Suppressor macrophage treated with lipopolysaccharide for 1 hour (primary cell): ENCODE results near the gene CD28.
A peak's percentile ranks its signal among the peaks of the same experiment; 100 is the strongest.
"Not testable (repeated sequence)": the region's sequence is repeated elsewhere in the genome, so short reads cannot be mapped to it uniquely, and the experiment has no call there.

ENCODE experiments used
- DNase-seq, 3 donors: peaks; one replicate each; pipeline ENCODE4 v3.0.0-alpha.2; 2020 to 2022

Gene CD28

DNA sequence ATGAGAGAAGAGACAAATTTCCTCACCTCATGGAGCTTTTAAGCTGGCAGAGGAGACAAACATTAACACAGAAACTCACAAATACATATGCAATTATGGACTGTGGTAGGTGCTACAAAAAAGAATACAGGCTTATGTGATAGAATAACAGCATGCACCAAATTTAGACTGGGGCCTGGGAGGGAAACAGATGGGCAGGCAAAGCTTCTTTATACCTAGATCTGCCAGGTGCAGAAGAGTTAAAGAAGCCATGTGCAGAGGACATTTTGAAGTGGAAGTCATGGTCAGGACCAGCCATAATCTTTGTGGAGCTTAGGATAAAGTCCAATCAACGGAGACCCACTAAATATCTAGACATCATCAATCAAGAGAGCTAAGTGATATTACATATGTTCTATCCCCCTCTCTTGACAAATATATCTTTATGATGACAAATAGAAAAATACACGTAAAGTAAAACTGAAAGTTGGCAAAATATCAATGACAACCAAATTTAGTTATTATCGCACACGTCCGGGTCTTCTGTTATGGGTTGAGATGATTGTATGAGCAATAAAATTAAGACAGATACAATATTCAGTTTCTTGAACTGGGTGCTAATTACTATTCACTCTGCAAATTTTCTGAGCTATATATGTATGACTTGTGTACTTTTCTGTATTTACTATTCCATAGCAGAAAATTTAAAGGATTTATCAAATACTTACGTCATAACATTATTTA is 44.1 kb downstream of the CD28 start:
- DNase-seq: no peak

- peak; percentile 60 to 84 (median 82) for DNase-seq
These were observed 45.3 kb downstream of the CD28 start for GRCh38 chr2:203751685-203752271.

DNA sequence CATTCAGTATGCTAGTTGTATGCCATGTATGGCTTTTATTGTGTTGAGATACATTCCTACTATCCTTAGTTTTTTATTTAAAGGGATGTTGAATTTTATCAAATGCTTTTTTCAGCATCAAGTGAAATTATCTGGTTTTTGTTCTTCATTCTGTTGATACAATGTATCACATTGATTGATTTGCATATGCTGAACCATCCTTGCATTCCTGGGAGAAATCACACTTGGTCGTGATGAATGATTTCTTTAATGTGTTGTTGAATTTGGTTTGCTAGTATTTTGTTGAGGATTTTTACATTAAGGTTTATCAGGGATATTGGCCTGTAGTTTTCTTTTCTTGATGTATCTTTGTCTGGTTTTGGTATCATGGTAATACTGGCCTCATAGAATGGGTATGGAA is 49.7 kb downstream of the CD28 start:
- no peak for DNase-seq

DNA sequence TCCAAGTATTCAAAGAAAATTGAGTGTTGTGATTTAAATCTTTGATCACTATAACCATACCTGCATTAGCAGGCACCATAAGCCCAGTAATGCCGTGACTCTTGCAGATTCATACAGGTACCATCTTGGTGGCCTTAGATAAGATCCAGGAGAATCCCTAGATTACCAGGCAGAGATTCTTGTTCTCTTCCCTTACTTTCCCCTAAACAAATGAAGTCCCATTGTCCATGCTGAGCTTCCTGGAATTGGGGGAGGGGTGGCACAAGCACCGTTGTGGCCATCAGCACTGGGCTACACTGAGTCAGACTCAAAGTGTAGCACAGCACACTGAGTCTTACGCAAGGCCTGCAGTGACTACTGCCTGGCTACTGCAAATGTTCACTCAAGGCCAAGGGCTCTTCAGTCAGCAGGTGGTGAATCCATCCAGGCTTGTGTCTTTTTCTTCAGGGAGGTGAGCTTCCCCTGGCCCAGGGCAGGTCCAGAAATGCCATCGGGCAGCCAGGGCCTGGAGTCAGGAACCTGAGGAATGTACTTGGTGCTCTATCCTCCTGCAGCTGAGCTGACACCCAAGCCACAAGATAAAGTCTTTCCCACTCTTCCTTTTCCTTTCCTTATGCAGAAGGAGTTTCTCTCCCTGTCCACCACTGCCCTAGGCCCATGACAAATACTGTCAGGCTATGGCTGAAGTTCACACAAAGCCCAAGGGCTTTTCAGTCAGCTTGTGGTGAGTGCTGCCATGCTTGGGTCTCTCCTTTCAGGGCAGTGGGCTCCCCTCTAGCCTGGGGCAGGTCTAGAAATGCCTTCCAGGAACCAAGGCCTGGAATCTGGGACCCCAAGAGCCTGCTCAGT is 52.6 kb downstream of the CD28 start:
- DNase-seq: peak; percentile 56 to 68 (median 64)

GRCh38 chr2:203759690-203760365 is 53.4 kb downstream of the CD28 start:
- DNase-seq: no peak

GRCh38 chr2:203761121-203761520 is 54.7 kb downstream of the CD28 start:
- DNase-seq: peak; percentile 37 to 42 (median 38)

DNA sequence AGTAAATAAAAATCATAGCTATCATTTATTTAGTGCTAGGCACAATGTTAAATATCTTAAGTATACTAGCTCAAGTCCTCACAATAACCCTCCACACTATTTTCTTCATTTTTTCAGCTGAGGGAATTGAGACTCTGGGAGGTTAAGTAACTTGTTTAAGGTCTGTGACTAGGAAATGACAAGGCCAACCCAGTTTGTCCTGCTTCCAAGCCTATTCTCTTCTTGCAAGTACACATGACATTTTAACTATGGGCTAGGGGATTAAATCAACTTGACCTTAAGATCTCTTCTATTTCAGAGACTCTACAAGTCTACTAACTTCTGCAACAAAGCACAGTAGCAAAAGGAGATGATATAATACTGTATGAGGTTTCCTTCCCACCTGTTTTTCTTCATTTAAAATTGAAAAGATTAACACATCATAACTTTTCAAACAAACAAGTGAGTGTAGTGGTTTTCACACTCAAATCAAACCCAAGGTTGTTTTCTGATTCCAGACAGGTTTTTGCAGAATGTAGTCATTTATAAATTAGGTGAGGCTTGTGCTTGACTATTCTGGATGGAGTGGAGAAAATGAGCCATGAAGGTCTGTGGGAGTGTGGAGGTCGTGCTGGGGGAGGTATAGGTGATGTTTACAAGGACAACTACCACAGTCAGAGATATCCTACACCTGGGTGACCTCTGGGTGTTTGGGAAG is 57.0 kb downstream of the CD28 start:
- no peak for DNase-seq

- no peak for DNase-seq
These were observed 57.7 kb downstream of the CD28 start for GRCh38 chr2:203763938-203764664.

GRCh38 chr2:203772456-203773165 is 66.2 kb downstream of the CD28 start:
- DNase-seq: no peak

GRCh38 chr2:203774760-203775159 is 68.3 kb downstream of the CD28 start:
- DNase-seq: no peak

DNA sequence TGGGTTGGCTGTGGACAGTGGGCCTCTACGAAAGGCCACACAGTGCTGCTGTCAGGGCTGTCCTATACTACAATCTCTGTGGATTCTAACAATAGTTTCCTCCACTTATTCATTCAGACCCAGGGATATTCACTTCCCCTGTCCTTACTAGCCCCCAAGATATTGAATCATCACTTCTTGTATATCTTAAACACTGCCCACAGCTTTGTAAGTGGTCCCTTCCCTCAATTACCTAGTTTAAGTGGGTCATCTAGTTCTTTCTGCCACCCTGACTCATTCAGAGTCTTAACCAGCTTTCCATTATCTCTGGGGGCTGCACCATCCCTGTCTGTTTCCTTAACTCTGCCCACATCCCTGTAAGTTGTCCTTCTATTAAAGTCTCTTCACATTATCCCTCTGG is 69.2 kb downstream of the CD28 start:
- peak in 1 of 3 donors; percentile 35 for DNase-seq

DNA sequence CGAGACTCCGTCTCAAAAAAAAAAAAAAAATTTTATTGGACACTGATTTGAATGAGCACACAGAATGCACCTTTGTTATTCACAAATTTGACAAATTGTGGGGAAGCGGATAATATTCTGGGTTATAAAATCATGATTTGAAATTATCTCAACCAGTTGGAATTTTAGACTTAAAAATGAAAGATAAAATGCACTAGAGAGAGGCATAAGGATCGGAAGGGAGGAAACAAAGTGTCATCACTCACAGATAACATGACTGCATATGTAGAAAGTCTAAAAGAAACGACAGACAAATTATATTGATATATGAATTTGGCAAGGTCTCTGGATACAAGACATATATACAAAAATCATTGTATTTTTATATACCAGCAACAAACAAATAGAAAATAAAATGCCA is 70.6 kb downstream of the CD28 start:
- DNase-seq: no peak

- not testable (repeated sequence) for DNase-seq
These were observed 73.1 kb downstream of the CD28 start for GRCh38 chr2:203779477-203780073.

GRCh38 chr2:203780231-203780630 is 73.8 kb downstream of the CD28 start:
- no peak for DNase-seq

GRCh38 chr2:203781151-203781550 is 74.7 kb downstream of the CD28 start:
- peak in 2 of 3 donors; percentile 36 to 39 for DNase-seq

DNA sequence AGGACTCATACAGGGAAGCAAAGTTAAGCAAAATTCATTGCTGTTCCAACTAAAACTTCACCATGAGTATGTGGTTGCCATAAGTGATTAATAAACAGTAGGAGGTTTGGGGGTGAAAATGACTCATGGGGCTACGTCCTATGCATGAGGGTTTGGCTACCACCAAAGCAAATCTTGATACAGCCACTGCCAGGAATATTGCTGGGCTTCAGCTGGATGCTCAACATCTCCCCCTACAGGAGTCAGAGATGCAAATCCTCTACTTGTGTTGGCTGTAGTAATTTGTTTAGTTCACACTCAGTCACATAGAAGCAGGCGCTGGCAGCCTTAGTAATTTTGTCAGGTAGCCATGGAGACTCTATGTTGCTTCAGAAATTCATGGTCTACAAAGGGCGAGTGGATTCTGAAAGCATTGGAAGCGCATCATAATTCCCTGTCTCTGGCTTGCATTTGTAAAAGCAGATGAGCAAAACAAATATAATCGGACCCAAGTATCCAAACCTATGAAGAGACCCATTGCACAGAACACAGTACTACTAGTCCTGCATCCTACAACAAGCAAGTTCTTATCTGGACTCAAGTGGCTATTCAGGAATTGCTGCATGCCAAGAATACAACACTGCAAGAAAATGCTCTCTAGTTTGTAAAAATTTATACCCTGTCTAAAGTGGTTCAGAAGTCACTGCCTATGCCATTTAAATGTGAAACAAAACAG is 76.0 kb downstream of the CD28 start:
- peak; percentile 87 to 91 (median 88) for DNase-seq

DNA sequence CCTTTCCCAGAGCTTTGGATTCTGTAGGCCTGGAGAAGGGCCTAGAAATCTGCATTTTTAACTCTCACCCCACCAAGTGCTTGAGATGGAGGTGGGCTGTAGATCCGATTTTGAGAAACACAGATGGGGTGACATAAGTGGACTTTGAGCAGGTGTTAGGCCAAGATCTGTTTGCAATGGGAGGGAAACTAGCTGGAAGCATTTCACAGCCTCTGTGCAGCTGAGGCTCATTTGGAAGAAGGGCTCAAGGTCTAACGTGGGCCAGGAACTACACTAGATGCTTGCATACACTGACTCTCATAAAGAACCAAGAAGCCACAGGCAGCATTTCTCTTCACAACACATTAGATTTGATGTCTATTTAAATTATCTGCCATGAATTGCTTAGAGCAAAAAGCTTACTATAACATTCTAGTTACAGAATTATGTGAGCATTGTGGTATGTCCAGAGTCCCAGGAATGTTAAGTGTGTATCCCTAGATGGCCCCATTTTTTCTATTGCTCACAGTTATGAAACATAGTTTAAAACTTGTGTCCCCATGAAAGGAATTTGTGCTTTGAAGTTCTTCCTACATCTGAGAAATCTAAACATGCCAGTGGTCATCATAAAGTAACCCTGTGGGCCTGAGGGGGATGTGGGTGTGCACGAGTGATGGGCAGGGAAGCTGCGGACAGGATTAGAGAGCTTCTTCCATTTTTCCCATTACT is 77.2 kb downstream of the CD28 start:
- DNase-seq: no peak

GRCh38 chr2:203784710-203785270 is 78.4 kb downstream of the CD28 start:
- not testable (repeated sequence) for DNase-seq
